Measurements from ENCODE around the gene MTHFSD.

MTHFSD gene

DNA sequence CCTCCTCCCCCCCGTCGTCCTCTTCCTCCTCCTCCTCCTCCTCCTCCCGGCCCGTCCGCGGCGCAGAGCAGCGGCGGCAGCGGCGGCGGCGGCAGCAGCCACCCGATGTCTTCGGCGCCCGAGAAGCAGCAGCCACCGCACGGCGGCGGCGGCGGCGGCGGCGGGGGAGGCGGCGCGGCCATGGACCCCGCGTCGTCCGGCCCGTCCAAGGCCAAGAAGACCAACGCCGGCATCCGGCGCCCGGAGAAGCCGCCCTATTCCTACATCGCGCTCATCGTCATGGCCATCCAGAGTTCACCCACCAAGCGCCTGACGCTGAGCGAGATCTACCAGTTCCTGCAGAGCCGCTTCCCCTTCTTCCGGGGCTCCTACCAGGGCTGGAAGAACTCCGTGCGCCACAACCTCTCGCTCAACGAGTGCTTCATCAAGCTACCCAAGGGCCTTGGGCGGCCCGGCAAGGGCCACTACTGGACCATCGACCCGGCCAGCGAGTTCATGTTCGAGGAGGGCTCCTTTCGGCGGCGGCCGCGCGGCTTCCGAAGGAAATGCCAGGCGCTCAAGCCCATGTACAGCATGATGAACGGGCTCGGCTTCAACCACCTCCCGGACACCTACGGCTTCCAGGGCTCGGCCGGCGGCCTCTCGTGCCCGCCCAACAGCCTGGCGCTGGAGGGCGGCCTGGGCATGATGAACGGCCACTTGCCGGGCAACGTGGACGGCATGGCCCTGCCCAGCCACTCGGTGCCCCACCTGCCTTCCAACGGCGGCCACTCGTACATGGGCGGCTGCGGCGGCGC lies 44.4 kb downstream of the MTHFSD start, which contains the start of gene FOXF1:
TSS of gene FOXF1 (plus strand) at position 63 of the 797 bp plus-strand sequence. CDS start at position 106, 43 bp downstream.
- no peak within 1 kb of the TSS for H3K27ac ChIP-seq
- TF ChIP-seq, protein P1, sequence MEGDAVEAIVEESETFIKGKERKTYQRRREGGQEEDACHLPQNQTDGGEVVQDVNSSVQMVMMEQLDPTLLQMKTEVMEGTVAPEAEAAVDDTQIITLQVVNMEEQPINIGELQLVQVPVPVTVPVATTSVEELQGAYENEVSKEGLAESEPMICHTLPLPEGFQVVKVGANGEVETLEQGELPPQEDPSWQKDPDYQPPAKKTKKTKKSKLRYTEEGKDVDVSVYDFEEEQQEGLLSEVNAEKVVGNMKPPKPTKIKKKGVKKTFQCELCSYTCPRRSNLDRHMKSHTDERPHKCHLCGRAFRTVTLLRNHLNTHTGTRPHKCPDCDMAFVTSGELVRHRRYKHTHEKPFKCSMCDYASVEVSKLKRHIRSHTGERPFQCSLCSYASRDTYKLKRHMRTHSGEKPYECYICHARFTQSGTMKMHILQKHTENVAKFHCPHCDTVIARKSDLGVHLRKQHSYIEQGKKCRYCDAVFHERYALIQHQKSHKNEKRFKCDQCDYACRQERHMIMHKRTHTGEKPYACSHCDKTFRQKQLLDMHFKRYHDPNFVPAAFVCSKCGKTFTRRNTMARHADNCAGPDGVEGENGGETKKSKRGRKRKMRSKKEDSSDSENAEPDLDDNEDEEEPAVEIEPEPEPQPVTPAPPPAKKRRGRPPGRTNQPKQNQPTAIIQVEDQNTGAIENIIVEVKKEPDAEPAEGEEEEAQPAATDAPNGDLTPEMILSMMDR (IDR thresholded peaks at IDR 0.05) = no peak
- TF ChIP-seq ZFX (IDR thresholded peaks at IDR 0.05; ENCODE audit: borderline replicate concordance) = no peak

DNA sequence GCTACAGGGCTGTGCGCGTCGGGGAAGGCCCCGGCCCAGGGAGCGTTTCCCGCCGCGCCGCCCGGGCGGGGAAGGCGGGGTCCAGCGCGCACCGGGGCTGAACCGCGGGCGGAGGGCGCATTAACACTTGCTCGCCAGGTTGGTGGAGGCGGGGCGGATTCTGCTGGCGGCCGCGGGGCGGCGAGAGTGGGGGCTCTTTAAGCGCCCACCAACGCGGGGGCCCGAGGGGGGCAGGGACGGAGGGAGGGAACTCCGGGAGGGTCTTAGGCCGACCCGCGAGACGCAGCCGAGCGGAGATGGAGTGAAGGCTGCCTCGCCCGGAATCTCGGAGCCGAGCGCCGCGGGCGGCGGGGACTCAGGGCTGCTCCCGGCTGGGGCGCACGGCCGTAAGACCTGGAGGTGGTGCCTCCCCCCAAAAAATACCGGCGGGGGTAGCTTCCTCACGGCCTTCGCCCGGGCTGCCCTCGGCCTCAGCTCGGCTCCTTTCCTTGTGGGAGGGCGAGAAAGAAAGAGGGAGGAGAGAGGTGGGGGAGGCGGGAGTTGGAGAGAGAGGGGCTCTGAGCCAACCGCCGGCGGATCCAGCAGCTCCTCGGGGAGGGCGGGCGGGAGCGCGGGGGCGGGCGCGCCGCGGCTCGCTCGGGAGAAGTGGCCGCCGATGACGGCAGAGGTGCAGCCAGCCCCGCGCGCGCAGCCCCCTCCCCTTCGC lies 45.1 kb downstream of the MTHFSD start:
- no peak overlapping the region for H3K27ac ChIP-seq
- TF ChIP-seq ZFX (IDR thresholded peaks at IDR 0.05; ENCODE audit: borderline replicate concordance) = no peak
- TF ChIP-seq, protein P1 (IDR thresholded peaks at IDR 0.05) = peak; percentile 20

DNA sequence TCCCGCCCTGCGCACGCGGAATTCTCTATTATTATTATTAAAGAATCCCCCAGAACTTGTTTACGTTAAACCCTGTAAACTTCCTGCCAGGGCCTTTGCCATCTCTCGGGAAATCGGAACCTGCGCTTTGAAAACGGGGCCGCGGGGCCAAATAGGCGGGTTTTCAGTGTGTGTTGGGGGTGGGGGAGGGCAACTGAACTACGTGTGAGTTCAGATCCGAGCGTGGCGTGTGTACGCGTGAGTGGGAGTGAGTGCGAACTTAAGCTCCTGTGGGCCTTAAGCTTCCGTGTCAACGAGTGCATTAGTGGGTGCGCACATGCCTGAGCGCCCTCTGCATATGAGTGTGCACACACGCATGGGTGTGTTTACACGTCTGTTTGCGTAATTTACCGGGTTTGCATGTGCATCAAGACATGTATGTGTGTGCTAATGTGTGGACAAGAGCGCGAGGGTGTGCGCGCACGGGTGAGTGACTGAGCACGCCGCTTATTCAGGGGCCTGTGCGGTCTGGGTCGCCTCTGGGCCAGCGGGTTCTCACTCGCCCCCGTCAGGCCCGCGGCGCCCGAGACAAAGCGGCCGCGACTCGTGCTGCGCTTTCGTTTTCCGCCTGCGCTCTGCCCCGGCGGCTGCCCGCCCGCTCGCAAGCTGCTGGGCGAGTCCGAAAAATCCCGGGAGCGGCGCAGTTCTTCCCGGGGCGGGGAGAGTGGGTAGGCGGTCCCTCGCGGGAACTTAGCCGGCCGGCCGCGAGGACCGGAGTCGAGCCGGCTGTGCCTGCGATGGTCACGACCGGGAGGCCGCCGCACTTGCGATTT lies 45.9 kb downstream of the MTHFSD start:
- TF ChIP-seq, protein P1 (IDR thresholded peaks at IDR 0.05) = no peak
- TF ChIP-seq ZFX (IDR thresholded peaks at IDR 0.05; ENCODE audit: borderline replicate concordance) = no peak
- no peak overlapping the region for H3K27ac ChIP-seq

DNA sequence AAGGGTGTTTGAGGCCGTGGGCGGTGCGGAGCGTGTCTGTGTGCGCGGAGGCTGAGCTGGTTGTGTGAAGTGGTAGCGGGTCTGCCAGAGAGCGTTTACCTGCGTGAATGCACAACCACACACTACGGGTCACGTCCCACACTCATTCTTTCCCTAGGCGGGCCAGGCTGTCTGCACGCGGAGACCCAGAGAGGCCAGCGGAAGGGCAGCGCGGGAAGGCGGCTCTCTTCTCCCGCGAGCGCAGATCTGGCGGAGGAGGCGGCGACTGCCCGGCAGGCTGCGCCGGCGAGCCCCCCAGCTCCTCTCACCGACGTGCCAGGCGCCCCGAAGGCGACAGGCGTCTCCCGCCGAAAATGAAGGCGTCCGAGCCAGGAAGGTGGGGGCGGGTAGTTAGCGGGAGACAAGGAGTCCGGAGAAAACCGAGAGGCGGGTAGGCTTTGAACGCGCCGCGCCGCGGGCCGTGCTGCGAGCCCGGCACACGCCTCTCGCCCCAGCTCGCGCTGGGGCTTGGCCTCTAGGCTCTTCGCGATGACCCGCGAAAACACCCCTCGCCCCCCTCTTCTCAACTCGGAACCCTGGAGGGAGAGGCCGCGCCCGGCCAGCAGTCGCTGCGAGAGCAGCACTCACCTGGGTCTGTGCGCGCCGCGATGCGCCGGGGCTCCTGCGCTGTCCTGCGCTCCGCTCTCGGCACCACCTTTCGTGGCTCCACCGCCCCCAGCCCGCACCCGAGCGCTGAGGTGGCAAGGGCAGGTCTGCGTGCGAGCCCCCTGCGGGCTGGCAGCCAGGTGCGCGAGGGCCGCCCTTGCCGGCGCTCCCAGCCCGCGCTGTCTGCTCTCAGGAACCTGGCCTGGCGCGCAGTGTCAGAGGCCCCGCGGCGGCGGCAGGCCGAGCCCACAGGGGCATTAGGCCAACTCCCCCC lies 46.7 kb downstream of the MTHFSD start:
- H3K27ac ChIP-seq = no peak overlapping the region
- no peak for TF ChIP-seq ZFX (IDR thresholded peaks at IDR 0.05; ENCODE audit: borderline replicate concordance)
- TF ChIP-seq, protein P1 (IDR thresholded peaks at IDR 0.05) = no peak

DNA sequence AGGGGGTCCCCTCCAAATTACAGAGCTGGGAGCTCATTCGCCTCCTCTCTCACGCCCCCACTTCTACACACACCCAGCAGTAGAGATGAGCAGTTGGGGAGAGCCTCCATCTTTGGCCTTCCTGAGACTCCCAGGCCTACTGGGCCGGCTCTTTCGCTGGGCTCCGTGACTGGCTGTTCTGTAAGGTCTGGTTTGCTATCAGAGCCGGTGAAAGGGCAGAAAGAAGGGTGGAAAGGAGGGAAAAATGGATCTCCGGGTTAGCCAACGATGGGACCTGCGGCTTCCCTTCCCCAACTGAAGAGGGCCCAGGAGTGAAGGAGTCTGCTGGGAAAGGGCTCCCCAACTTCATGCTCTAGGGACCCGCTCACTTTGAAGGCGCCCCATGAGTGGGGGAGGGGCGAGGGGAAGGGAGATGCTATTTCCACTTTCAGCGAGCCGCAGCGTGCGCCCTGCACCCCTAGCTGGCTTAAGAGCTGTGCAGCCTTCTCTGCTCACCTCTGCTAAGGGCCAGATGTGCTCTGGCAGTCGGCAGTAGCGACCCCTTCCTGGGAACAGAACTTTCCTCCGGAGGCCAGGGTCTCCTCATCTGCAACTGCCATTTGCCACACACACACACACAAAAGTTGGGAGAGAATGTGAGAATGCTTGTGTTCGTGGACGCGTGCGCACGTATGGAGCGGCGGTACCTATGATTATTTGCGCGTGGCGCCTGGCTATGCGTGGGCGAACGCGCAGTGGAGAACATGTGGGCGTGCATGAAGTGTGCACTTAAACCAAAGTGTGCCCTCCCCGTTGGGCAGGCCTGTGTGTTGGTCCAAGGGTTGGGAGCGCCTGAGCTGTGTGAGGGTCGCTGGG lies 47.6 kb downstream of the MTHFSD start:
- H3K27ac ChIP-seq = no peak overlapping the region
- TF ChIP-seq ZFX (IDR thresholded peaks at IDR 0.05; ENCODE audit: borderline replicate concordance) = no peak
- TF ChIP-seq, protein P1 (IDR thresholded peaks at IDR 0.05) = no peak

Measured in 22Rv1 (cell line).